NCI-H1417 treated with DMSO at 0.1 percent for 48 hours (cell line): ENCODE data around the gene DERA.
A peak's percentile ranks its signal among the peaks of the same experiment; 100 is the strongest.

Source experiments
- DNase-seq: peaks from one replicate; lab custom pipeline; 2025; lab: John Stamatoyannopoulos, UW

DERA gene

DNA sequence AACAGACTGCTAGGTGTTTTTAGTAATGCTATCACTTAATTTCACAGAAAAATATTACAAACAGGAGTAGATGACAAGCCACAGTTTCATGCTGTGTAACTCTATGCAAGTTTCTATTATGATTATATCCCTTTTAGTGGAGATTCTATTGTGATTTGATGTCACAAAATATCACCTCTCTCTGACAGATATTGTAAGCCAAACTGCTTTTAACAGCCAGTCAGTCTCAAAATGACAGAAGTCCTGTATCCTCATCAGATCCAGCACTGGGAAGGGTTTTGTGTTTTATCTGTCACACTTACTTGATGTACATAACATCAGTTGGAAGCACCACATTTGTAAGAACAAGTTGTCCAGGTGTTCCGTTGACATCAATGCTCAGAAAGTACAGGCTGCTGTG lies 164.8 kb downstream of the DERA start:
- DNase-seq, result no peak

DNA sequence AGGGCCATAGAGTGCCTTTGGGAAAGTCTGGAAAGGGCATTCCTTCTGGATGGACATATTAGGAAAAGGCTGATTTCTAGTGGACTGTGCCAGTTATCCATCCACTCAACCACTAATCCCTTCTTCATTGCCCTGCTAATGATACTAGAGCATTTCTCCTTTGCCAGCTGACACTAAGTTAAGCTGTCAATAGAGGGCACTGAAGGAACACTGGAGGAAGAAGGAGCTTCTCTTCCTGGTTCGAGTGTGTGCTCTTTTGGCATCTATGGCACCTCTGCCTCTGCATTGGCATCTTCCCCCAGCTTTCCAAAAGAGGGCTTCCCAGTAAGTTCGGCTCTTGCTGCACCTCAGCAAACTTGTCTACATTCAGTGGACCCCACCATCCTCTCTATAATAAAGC lies 165.4 kb downstream of the DERA start:
- DNase-seq, result peak; percentile 53

DNA sequence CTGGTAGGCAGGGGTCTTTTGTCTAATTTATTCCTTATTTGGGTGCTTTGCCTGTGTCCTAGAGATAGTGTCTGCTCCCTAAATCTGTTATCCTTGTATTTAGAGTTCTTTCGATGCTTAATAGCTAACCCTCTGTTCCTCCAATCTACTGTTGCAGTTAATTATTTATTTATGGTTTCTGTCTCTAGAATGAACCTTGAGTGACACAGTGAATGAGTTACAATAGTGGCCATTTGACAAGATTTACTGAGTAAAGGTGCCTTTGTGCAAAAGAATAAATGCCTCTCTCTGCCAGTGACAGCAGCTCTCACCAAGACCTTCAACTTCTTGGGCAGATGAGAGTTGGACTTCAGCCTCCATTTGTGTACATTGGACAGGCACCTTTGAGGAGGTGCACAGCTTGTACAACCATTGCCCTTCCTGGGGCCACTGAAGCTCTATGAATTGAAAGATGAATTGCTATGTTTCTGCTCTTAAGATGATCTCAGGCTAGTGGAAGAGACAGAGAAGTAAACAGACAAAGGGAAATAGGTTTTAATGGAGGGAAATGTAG lies 165.9 kb downstream of the DERA start:
- no peak for DNase-seq

DNA sequence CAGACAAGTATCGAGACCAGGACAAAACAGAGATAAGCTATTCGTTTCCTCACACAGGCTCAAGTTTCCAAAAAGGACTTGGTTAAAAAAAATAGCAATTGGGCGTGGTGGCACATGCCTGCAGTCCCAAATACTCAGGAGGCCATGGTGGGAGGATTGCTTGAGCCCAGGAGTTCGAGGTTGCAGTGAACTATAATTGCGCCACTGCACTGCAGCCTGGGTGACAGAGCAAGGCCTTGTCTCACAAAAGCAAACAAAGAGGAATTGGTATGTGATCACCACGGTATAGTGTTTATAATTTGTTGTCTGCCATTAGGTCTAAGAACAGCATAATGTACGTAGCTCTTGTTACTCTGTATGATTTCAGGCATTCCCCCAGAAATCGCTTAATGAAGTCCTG lies 175.3 kb downstream of the DERA start:
- no peak for DNase-seq

DNA sequence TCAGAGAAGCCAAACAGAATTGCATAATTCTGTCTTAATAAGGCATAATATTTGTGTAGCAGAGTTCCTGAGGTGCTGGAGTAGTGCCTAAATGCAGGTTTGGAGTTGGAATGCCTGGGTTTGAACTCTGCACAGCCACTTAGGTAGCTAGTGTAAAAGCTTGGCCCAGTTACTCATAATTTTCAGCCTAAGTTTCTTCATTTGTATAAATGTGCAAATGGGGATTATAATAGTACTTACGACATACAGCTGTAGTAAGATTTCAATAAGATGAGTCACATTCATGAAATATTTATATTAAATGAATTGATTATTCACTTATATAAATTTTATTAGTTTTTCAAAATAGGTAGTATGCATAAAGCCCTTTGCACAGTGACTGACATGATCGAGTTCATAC lies 175.8 kb downstream of the DERA start:
- DNase-seq, result no peak
